NCI-H510A treated with DMSO at 0.1 percent for 48 hours (cell line): ENCODE data around the gene VIPR2.

Experiments
- DNase-seq: peaks from one replicate; lab custom pipeline; 2025; lab: John Stamatoyannopoulos, UW

The VIPR2 gene

DNA sequence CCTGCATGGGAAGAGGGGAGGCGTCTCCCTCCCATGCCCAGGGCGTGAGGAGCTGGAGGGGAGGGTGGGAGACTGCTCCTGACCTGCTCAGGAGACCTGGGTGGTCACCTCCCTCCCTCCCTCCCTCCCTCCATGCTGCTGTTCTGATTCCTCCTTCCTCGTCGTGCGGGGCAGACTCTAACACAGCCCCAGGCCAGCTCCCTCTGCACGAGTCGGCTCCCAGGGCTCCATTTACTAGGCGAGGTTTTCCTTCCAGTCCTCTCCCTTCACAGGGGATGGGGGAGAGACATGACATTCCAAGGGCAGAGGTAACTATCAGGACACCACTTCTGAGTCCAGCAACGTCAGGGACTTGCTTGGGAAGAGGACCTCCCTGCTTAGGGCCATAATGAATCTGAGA, 23.6 kb downstream of the VIPR2 start:
- DNase-seq, result no peak

DNA sequence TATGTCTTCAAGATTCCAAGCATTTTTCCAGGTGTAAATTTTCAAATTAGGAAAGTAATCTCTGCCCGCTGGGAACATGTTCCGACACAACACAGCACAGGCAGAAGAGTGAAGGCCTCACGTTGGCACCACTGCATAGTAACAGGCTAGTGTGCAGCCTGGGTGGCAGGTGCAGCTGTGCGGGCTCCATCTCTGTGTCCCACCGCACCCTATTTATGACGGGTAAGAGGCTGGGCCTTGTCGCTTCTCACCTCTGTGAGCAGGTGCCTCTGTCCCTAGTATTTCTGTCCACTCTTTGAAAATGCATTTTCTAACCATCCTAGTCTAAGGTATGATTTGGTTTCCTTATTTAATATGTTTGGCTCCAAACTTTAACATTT, 24.1 kb downstream of the VIPR2 start:
- no peak for DNase-seq

DNA sequence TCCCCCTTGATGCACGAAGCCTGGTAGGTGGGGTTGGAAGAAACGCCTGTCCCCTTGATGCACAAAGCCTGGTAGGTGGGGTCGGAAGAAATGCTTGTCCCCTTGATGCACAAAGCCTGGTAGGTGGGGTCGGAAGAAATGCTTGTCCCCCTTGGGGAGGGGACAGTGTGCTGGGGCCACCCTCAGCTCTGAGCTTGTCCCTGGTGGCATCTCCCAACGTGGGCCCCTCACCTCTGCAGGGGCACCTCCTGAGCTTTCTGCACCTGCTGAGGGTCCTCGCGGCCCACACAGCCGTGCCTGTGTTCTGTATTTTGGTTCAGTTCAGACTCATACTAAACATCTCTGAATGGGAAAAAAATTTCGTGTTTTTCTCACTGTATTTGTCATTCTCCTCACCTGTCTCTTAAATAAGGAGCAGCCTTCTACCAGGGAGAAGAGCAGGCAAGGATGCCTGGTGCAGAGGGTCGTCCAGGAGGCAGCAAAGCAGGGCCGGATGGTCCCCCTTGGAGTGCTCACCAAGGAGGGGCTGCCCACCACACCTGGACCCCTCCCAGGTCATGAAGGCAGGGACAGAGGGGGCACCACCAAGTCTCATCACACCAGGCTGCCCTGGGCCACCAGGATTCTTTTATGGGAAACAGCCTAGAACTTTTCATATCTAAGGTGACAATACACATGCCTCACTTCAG, 24.7 kb downstream of the VIPR2 start:
- no peak for DNase-seq

DNA sequence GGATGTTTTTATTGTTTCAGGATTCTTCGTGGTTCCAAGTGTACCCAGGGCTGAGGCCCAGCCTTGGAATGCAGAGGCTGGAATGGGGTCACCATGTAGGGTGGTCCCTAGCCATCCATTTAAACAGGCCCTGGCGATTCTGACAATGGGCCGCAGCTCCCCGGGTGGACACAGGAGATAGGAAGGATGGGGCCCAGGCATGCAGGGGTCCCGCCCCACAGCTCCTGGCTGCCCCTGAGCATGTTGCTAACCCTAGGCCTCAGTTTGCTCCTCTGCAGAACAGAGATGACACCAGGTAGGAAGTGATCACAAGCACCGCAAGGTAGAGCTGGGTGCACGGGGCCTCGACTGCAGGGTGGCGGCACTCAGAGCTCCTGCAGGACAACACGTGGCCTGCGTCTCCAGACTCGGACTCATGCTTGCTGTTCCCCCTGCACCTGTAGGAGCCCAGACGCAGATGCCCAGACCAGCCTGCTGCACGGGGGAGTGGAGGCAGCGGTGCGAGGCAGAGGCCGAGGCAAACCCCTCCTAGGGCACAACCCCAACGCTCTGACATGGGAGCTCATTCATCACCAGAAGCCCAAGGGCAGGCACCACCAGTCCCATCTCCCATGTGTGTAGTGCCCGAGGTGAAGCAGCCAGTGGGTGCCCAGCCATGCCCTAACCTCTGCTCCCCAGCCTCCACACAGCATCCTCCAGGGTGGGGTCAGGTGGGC, 25.5 kb downstream of the VIPR2 start:
- DNase-seq, result no peak

DNA sequence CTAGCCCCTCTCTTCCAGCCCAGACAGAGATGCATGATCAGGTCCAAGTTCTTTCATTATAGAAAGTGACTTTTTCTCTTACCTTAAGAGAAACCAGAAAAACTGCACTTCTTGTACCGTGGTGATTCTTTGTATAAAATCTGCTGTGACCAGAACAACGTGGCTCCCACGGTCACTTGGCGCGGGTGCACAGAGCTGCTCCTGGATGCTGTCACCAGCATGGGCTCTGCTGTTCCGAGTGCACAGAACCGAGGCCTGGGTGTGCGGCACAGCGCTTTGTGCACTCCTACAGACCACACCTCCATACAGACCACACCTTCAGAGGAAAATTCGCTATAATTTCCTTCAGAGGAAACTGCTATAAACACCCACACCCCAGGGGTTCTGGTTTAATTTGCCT, 26.0 kb downstream of the VIPR2 start:
- DNase-seq, result no peak

DNA sequence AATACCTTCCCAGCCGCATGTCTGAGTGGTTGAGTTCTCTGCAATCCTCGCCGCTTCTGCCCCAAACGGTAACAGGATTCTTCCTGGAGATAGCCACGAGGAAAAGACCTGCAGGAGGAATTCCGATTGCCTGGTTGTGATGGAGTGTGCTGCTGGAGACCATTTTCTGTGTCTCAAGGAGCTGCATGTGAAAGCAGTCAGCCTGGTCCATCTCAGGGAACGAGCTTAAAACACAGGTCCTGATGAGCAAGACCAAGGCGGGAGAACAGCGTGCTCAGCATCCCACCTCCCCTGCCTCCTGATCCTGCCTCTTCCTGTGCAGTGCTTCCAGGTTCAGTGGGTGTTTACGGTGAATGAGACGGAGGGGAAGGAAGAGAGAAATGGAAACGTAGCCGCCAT, 26.5 kb downstream of the VIPR2 start:
- DNase-seq, result no peak

DNA sequence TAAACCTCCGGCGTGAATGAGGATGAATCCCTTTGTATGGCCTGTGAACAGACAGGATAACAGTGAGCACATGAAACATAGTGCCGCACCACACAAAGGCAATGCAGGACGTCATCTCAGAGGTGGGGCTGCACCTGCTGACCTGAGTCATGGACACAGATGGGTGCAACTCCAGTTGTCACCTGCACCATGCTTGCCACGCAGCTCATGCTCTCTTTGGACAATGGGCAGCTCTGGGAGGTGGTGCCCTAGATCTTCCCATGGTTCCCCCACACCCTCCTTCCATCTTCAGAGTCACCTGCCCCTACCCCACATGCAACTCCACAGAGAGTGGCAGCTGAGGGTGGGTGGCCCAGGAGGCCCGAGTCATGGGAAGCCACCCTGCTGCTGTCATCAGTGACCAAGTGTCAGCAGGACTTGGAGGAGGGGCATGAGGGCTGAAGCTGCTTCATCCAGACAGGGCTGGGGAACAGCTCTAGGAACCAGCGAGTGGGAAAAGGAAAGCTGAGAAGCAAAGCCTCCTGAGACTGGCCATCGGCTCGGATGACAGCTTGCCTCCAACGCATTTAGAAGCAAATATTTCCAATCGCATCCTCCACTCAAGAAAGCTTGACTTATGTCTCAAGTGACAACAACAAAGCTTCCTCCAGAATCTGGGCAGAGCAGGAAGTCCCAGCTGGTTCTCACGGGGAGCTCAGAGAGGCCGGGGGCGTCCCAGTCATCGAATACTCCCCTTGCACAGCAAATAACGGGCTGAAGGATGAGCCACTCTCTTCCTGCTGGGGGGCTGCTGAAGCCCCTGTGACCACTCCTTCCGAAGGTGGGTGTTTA, 27.1 kb downstream of the VIPR2 start:
- DNase-seq, result peak; percentile 21

DNA sequence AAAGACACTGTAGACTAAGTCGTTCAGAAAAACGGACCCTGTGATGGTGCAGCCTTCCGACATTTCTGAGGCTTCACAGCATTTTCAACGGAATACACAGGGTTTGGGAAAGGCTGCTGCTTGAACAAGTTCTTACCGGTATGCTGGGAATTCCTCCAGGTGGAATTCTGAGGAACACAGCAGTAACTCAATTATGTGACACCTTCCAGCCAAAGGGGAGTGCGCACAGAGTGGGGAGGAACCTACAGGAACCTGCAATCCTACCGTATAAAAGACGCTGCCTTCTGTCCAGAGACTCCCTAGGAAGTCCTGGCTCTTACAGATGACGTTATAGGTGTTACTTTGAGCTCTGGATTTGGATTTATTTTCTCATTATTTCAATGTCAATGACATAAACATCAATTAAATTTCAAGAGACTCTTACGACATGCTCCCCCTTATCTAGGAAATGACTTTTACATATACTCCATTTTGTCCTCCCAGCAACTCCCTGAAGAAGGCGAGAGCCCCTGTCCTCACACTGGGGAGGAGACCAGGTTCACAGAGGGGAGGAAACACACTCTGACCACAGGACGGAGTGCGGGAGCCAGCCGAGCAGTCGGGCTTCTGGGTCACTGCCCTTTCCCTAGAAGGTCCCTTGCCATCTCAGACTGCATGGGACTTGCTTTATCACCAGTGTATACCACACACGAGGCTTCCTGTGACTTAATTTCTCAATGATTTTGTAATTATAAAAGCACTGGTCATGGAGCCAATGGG, 27.9 kb downstream of the VIPR2 start:
- DNase-seq, result no peak

DNA sequence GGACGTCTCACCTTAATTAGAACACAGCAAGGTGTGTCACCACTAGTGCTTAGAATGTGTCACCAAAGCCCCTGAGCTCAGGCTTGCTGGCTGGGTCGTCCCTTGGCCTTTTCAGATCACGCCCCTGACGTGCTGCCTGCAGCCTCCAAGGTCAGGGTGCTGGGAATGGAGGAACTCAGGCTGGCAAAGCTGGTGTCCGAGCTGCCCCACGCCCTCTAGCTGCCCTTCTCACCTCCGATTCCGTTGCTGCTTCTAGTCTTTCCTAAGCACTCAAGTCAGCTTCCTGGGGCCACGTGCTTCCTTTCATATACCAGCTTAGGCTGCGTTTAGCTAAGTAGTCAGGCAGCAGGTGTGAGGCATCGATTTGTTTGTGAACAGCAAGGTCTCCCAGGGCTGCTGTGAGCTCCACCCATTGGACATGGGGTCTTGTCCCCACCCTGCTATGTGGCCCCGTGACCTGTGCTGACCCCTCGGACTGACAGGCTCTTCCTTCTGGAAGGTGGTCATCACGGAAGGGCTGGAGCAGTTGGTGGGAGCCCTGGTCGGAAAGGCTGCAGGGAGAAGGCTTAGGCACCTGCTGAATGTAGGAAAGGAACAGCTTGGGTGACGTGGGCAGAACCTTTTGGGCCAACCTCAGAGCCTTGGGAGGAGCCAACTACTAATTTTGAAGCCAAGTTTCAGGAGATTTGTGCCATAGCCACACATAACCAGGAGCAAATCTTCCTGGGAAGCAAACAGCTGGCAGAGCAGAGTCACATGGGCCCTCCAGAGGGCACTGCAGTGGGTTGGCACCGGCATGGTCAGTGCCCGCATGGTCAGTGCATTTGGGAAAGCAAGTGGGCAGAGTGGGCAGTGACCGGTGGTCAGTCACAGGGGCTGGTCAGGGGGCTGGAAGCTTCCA, 28.8 kb downstream of the VIPR2 start:
- DNase-seq, result peak; percentile 68

DNA sequence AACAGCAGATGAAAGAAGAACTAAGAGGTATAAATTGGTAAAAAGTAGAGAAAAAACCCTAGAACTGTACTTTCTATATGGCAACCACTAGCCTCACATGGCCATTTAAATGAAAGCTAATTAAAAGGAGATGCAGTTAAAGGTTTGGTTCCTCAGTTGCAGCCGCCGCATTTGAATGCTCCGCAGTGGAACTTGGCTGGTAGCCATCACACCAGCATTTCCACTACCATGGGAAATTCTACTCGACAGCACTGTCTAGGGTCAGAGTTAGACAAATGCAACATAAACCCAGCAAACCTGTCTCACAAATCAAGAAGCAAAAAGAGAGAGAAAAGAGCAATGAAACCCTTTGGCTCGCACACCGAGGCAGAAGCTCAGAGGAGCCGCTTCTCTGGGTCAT, 29.7 kb downstream of the VIPR2 start:
- no peak for DNase-seq

DNA sequence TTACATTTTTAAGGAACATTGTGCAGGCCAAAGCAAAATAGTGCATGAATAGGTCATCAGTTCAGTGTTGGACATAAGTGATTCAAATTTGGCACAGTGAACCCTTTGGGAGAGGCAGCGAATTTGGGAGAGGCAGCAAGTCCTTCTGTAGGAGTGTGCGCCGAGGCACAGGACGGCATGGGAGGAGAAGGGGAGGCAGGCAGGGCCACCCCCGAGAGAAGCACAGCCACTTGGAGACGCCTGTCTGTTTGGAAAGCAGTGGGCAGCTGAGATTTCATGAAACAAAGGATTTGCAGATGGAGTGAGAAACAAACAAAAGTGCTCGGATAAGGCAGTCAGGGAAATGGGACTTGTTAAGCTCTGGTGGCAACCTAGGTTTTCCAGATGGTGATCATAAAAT, 30.6 kb downstream of the VIPR2 start:
- DNase-seq, result no peak

DNA sequence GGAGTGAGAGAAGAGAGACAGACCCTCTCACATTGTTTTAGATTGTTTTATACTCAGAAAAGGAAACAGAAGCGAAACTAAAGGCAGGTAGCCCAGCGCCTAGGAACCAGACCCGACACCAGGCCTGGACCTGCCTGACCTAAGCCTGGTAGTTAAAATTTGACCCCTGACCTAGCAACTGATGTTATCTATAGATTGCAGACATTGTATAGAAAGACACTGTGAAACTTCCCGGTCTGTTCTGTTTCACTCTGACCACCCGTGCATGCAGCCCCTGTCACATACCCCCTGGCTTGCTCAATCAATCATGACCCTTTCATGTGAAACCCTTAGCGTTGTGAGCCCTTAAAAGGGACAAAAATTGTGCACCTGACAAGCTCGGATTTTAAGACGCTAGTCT, 31.6 kb downstream of the VIPR2 start:
- DNase-seq, result no peak

DNA sequence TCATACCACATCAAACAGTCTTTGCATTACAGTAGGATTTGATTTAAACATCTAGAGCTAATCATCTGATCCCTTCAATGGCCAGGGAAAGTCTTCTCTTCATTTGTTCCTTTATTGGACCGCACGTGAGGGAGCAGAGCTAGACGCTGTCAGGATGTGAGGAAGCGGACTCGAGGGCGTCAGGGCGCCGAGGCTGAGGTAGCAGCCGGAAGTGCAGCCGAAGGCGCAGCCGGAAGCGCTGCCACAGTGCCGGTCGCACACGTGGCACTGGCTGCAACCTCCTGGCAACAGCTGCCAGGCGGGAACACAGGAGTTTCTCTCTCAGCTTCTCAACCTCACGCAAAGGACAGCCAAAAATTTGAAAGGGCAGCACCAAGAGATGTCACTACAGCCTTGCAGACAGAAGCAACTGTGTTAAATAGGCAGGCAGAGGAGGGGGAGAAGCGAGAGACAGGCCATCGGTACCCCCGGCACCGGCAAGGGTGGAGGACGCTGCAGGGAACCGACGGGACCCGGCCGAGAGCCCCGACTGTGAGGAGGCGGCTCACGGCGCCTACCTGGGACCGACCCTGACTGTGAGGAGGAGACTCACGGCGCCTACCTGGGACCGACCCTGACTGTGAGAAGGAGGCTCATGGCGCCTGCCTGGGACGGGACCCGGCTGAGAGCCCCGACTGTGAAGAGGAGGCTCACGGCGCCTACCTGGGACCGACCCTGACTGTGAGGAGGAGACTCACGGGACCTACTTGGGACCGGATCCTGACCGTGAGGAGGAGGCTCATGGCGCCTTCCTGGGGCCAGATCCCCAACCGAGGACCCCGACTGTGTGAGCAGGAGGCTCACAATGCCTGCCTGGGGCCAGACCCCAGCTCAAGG, 32.3 kb downstream of the VIPR2 start:
- DNase-seq, result no peak

DNA sequence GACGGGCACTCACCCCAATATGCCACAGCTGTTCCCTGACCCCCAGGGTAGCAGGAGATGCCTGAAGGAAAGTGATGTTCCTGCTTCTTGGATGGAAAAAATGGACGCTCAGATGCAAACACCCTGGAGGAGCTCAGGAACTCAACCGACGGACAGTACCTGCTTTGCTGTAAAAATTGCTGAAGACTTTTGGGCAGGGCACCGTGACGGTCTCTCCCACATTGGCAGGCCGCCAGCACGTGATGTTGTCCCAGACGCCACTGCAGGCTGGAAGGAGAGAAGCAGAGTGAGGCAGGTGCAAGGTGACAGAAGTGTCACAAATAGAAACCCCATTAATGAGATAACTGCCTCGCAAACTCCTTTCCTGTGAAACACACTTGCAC, 35.0 kb downstream of the VIPR2 start:
- peak; percentile 70 for DNase-seq

DNA sequence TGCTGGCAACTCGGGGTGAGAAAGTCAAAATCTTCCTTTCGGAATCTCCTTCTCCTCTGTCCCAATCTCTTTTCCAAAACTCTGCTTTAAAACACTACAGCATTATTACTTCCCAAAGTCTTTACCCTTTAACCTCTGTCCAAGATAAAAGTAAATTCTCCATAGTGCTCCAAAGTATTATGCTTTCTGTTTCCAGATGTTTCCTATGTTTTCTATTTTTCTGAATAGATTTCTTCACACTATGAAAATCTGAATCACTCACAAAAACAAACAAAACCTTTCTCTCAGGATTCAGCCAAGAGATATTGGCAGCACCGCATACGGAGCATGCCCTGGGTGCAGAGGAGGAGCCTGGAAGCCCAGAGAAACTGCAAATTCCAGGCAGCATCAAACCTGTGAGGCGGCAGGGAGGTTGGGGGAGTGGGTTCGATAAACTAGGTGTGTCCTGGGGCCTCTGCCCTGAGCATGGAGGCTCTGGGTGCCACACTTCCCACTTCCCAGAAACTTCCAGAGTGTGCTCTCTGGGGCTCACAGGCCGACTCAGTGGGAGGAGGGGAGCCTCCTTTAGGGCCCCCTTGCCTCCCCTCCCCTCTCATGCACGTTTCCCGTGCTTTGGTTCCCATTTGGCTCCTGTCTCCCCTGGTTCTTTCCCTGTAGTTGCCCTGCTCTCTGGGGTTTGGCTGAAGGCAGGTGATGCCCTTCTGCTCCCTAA, 35.6 kb downstream of the VIPR2 start:
- no peak for DNase-seq

DNA sequence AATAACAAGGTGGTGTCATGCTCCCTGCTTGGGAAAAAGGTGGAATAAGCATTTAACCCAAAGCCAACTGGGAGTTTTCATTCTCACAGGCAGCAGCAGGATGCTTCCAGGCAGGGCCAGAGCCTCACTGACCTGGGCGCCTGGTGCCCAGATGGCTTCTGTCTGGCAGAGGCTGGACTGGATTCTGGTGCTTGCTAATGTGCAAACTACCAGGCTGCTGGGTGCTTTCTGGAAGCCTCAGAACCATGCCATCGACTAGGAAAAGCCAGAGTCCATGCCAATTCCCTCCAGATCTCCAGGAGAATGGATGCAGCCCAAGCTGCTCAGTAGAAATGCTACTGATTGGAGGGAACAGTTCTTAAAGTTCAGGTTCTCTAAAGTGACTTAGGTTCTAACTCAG, 36.2 kb downstream of the VIPR2 start:
- no peak for DNase-seq

DNA sequence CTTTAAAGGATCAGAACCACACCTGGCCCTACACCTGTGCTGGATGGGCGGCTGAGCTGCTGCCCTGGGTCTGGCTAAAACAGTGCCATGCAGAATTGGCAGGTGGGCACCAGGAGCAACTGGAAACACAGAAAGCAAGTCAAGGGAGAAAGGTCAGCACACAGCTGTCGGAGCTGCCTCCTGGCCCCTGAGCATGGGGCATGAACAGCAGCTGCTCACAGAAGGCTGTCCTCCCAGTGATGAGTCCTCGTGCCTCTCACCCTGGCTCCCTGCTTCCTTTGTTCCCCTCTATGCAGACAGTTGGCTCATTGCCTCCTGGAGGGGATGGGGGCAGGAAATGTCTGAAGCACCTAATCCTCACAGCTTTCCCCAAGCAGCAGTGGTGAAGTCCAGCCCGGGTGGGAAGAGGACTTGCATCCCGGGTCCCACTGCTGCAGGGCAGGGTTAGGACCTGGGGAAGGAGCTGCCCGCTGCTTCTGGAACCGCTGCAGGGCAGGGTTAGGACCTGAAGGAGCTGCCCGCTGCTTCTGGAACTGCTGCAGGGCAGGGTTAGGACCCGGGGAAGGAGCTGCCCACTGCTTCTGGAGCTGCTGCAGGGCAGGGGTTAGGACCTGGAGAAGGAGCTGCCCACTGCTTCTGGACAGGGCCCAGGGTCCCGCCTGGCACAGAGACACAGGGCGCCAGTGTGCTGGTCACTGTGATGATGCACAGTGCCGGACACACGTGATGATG, 37.3 kb downstream of the VIPR2 start:
- DNase-seq, result peak; percentile 40

DNA sequence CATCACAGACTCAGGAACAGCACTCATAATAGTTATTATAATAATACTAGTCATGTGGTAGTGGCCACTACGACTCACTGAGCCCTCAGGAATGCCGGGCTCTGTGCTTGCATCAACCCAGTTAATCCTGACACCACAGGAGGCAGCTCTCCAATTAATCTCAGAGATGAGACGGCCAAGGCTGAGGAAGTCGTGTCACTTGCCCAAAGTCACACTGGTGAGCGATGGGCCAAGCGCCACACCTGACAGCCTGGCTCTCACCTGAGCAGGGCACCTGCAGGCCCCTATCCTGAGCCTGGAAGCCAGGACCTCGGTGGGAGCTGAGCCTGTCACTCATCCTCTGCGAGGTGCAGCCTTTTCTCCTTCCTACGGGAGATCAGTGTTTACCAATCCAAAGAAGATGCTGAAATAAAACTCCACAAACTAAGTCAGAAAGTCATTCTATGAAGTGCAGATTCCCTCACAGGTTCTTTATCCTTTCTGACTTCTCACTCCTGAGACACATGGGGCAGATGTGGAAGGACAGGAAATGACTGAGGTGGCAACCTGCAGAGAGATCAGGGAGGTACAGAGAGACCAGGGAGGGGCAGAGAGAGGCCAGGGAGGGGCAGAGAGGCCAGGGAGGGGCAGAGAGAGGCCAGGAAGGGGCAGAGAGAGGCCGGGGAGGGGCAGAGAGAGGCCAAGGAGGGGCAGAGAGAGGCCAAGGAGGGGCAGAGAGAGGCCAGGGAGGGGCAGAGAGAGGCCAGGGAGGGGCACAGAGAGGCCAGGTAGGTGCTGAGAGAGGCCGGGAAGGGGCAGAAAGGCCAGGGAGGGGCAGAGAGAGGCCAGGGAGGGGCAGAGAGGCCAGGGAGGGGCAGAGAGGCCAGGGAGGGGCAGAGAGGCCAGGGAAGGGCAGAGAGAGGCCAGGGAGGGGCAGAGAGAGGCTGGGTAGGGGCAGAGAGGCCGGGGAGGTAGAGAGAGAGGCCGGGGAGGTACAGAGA, 38.5 kb downstream of the VIPR2 start:
- DNase-seq, result peak; percentile 34
